ENCODE data around the gene PRKAB2.
A peak's percentile ranks its signal among the peaks of the same experiment; 100 is the strongest.
"Not testable (repeated sequence)": the region's sequence is repeated elsewhere in the genome, so short reads cannot be mapped to it uniquely, and the experiment has no call there.

Gene PRKAB2

GRCh38 chr1:147207192-147207591 is 34.9 kb upstream of the PRKAB2 start:
- no peak for DNase-seq (ENCODE audit: low read depth in 1 of 2, low spot score in 1 of 2)
- in situ Hi-C loops (cut with HindIII; ENCODE audit: low pct_unique_long_range_greater_than_20kb, low sequenced_read_pairs), result no loop called here
- no peak for TF ChIP-seq JUND (IDR thresholded peaks at IDR 0.05; ENCODE audit: low read depth)

DNA sequence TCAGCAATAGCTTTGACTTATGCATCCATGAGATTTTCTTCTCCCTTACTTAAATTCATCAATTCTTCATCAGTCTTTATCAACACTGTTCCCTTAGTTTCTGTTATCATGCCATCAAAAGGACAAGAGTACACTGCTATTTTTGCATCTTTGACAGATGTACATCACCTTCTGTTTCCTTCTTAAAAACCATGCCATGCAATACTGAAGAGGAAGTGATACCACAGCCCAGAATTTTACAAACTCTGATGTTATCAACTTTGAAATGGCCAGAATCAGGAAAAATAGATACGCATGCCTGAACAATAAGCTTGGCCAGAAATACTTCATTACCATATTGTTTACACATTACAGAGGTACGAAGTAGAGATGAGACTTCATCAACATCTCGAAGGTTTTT is 31.8 kb upstream of the PRKAB2 start:
- no peak for TF ChIP-seq JUND (IDR thresholded peaks at IDR 0.05; ENCODE audit: low read depth)
- no peak for DNase-seq (ENCODE audit: low read depth in 1 of 2, low spot score in 1 of 2)
- in situ Hi-C loops (cut with HindIII; ENCODE audit: low pct_unique_long_range_greater_than_20kb, low sequenced_read_pairs), result no loop called here

- TF ChIP-seq JUND (IDR thresholded peaks at IDR 0.05; ENCODE audit: low read depth), result no peak
- in situ Hi-C loops (cut with HindIII; ENCODE audit: low pct_unique_long_range_greater_than_20kb, low sequenced_read_pairs), result no loop called here
- DNase-seq (ENCODE audit: low read depth in 1 of 2, low spot score in 1 of 2), result no peak
Measured at GRCh38 chr1:147202576-147202975, 30.3 kb upstream of the PRKAB2 start.

DNA sequence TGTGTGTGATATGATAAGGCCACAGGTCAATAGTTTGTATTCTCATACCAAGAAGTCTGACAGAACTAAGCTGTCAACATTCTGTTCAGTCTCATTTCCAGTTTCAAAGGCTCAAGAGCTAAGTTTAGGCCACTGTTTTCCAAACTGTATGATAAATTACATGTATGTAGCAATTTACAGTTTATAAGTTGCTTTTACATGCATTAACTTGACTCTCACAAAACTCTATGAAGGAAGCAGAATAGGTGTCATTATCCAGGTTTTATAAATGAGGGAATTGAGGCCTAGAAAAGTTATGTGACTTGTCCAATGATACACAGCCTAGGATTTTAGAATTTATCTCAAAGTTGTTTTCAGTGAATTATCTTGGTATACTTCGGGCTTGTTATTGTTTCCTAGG is 29.5 kb upstream of the PRKAB2 start:
- DNase-seq (ENCODE audit: low read depth in 1 of 2, low spot score in 1 of 2), result no peak
- TF ChIP-seq JUND (IDR thresholded peaks at IDR 0.05; ENCODE audit: low read depth), result no peak
- in situ Hi-C loops (cut with HindIII; ENCODE audit: low pct_unique_long_range_greater_than_20kb, low sequenced_read_pairs), result no loop called here

DNA sequence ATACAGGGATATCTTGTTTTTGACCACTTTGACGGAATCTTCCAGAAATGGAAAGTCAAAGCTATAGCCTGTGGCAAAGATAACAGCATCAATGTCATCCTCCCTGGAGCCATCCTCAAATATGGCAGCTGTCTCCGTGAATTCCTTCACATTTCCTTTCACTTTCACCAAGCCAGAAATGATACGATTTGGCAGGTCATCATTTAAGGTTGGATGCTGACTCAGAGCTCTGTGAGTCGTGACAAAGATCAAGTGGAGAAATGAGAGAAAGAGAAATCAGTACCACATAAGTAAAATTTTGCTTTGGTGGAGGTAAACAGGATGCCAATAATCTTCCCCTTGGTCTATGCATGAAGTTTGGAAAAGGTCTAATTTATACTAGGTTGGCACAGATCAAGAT is 29.0 kb upstream of the PRKAB2 start:
- in situ Hi-C loops (cut with HindIII; ENCODE audit: low pct_unique_long_range_greater_than_20kb, low sequenced_read_pairs), result no loop called here
- DNase-seq (ENCODE audit: low read depth in 1 of 2, low spot score in 1 of 2), result no peak
- no peak for TF ChIP-seq JUND (IDR thresholded peaks at IDR 0.05; ENCODE audit: low read depth)

DNA sequence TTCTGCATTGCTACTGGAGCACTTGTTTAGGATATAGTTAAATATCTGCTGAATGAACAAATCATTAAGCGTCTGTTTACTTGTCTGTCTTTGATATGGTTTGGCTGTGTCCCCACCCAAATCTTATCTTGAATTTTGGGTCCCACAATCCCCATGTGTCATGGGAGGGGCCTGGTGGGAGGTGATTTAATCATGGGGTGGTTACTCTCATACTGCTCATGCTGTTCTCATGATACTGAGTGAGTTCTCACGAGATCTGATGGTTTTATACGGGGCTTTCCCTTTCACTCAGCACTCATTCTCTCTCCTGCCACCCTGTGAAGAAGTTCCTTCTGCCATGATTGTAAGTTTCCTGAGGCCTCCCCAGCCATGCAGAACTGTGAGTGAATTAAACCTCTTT is 25.1 kb upstream of the PRKAB2 start:
- DNase-seq (ENCODE audit: low read depth in 1 of 2, low spot score in 1 of 2); in situ Hi-C loops (cut with HindIII; ENCODE audit: low pct_unique_long_range_greater_than_20kb, low sequenced_read_pairs): not testable (repeated sequence)

- TF ChIP-seq JUND (IDR thresholded peaks at IDR 0.05; ENCODE audit: low read depth), result no peak
- in situ Hi-C loops (cut with HindIII; ENCODE audit: low pct_unique_long_range_greater_than_20kb, low sequenced_read_pairs), result no loop called here
- DNase-seq (ENCODE audit: low read depth in 1 of 2, low spot score in 1 of 2), result no peak
Measured at GRCh38 chr1:147189514-147189913, 17.2 kb upstream of the PRKAB2 start.

DNA sequence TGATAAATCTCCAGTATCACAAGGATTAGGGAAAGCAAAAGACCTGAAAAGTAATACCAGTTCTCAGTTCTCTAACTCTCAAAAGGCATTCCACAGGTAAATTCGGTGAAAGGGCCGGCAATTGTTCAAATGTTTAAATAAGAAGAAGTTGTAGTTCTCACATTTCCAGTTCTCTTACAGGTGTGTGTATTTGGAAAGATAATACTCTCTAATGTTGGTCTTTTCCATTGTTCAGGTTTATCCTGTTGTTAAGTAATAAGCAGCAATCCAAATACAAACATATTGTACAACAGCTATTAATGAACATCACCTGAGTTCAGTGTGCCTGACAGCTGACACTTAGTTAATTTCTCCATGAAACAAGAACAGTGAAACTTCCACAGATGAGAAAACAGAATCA is 13.2 kb upstream of the PRKAB2 start:
- TF ChIP-seq JUND (IDR thresholded peaks at IDR 0.05; ENCODE audit: low read depth), result no peak
- in situ Hi-C loops (cut with HindIII; ENCODE audit: low pct_unique_long_range_greater_than_20kb, low sequenced_read_pairs), result no loop called here
- peak in 1 of 2 experiments; percentile 83 for DNase-seq (ENCODE audit: low read depth in 1 of 2, low spot score in 1 of 2)

GRCh38 chr1:147177611-147178380 is 5.5 kb upstream of the PRKAB2 start:
- in situ Hi-C loops (cut with HindIII; ENCODE audit: low pct_unique_long_range_greater_than_20kb, low sequenced_read_pairs), result no loop called here
- TF ChIP-seq JUND (IDR thresholded peaks at IDR 0.05; ENCODE audit: low read depth), result no peak

GRCh38 chr1:147171399-147172167 is 687 bp downstream of the PRKAB2 start:
- no peak for TF ChIP-seq JUND (IDR thresholded peaks at IDR 0.05; ENCODE audit: low read depth)
- peak in 1 of 2 experiments; percentile 30 for DNase-seq (ENCODE audit: low read depth in 1 of 2, low spot score in 1 of 2)
- in situ Hi-C loops (cut with HindIII; ENCODE audit: low pct_unique_long_range_greater_than_20kb, low sequenced_read_pairs), result no loop called here

More at GRCh38 chr1:147177611-147178380, 5.5 kb upstream of the PRKAB2 start:
- no peak for DNase-seq (ENCODE audit: low read depth in 1 of 2, low spot score in 1 of 2)

DNA sequence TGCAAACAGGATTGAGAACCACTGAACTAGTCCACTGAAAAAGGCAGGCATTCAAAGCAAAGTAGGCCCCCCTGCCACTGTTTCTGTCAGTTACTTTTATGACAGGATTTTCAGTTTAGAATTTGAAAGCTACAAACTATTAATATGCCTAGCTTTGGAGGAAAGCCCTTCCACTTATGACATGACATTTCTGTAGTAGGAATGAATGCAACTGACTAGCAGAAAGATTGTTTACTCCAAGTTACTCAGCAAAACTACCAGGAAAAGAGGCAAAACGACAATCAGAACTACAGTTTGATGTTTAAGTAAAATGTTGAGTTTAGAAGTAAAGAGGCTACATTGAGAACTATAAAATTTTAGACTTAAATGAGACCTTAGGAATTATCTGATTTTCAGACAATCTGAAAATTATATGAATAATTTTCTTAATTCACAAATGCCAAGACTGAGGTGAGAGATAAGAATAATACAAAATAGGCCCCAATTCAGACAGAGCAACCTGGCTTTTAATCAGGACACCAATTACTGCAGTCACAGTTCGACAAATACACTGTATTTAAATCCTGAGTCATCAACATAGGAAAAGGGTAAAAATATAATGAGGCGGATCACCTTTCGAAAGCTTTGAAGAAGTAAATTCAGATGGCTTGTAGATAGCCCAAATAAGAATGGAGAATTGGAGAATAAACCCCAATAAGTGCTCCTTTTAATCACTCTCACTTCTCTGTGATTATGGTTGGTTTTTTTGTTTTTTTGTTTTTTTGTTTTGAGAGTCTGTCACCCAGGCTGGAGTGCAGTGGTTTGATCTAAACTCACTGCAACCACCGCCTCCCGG is 2.2 kb downstream of the PRKAB2 start:
- DNase-seq (ENCODE audit: low read depth in 1 of 2, low spot score in 1 of 2), result no peak
- no peak for TF ChIP-seq JUND (IDR thresholded peaks at IDR 0.05; ENCODE audit: low read depth)

GRCh38 chr1:147169171-147169570 is 3.1 kb downstream of the PRKAB2 start:
- DNase-seq (ENCODE audit: low read depth in 1 of 2, low spot score in 1 of 2), result no peak
- TF ChIP-seq JUND (IDR thresholded peaks at IDR 0.05; ENCODE audit: low read depth), result no peak
- in situ Hi-C loops (cut with HindIII; ENCODE audit: low pct_unique_long_range_greater_than_20kb, low sequenced_read_pairs), result no loop called here

More for the DNA sequence above, 2.2 kb downstream of the PRKAB2 start:
- in situ Hi-C loops (cut with HindIII; ENCODE audit: low pct_unique_long_range_greater_than_20kb, low sequenced_read_pairs), result no loop called here

Measured in T47D (cell line).